Kidney (tissue), 14 donors: ENCODE results near the gene CAND2. TPM values are rescaled to one million over a fixed set of nuclear protein-coding genes. Genes with fewer than 3 reads are reported as not detected.
"Not testable (repeated sequence)": the region's sequence is repeated elsewhere in the genome, so short reads cannot be mapped to it uniquely, and the experiment has no call there.

Experiments used
- DNase-seq, 5 donors: peaks; one replicate each; pipeline ENCODE4 v3.0.0-alpha.2; 2013 to 2020
- FAIRE-seq: peaks from 2 replicates; lab custom pipeline; 2012; peaks lifted over from hg19 to GRCh38; lab: Jason Lieb, UNC
- H3K27ac ChIP-seq, 2 donors: one replicate each; pipeline ENCODE4 v1.7.0; 2013; ENCODE audit warnings: low read depth in 2 of 2, low read length in 2 of 2, inconsistent platforms in 1 of 2
- H3K27me3 ChIP-seq: one replicate; pipeline ENCODE4 v1.7.1; 2013; ENCODE audit warnings: low read length, inconsistent platforms; ENCODE audit not compliant: control insufficient read depth, insufficient read depth
- H3K36me3 ChIP-seq, 3 donors: one replicate each; pipeline versions ENCODE4 v1.7.0 to v1.7.1; 2013; ENCODE audit warnings: low read length in 3 of 3, control low read depth in 1 of 3, inconsistent platforms in 1 of 3; ENCODE audit not compliant: insufficient read depth in 3 of 3, control insufficient read depth in 2 of 3
- H3K4me1 ChIP-seq, 3 donors: one replicate each; pipeline versions ENCODE4 v1.7.0 to v1.7.1; 2013; ENCODE audit warnings: low read length in 3 of 3, inconsistent platforms in 1 of 3, low read depth in 1 of 3; ENCODE audit not compliant: control insufficient read depth in 2 of 3, insufficient read depth in 2 of 3
- H3K4me3 ChIP-seq, 3 donors: one replicate each; pipeline versions ENCODE4 v1.7.0 to v1.8.1; 2013; ENCODE audit warnings: low read length in 3 of 3, control low read depth in 1 of 3, inconsistent platforms in 1 of 3
- H3K9ac ChIP-seq, 3 donors: one replicate each; pipeline versions ENCODE4 v1.7.0 to v1.7.1; 2013; ENCODE audit warnings: low read length in 3 of 3, control low read depth in 1 of 3, inconsistent platforms in 1 of 3
- H3K9me3 ChIP-seq, 3 donors: one replicate each; pipeline versions ENCODE4 v1.7.0 to v1.7.1; 2013; ENCODE audit warnings: low read length in 3 of 3, control low read depth in 1 of 3, inconsistent platforms in 1 of 3; ENCODE audit not compliant: control insufficient read depth in 2 of 3, insufficient read depth in 1 of 3
- CTCF ChIP-seq: IDR thresholded peaks from 3 replicates; pipeline ENCODE4 v1.5.1; 2012; ENCODE audit warnings: mild to moderate bottlenecking, moderate library complexity, borderline replicate concordance; ENCODE audit not compliant: insufficient read depth; ENCODE audit errors: extremely low read depth
- intact Hi-C: fragments of 100-400 bp; cut with DNase I; formaldehyde crosslinking; loops from one replicate; pipeline ENCODE4 v1.11.1; 2022
- polyA plus RNA-seq: library from polyadenylated mRNA; stranded (reverse); fragments of 350-450 nt; fragmentation: Illumina TruSeq; extraction: RNeasy Lipid Tissue Mini Kit (QIAGEN cat#74804); gene quantifications from one replicate; pipeline ENCODE4 v1.2.3, GENCODE V29; 2014; ENCODE audit warnings: low read depth, low replicate concordance; ENCODE audit not compliant: insufficient read depth
- total RNA-seq: library from RNA; stranded (reverse); fragmentation: NEBNext Ultra II Directional; extraction: Animal tissue kit (Norgen Biotek cat#: 25700); gene quantifications from one replicate; pipeline ENCODE4 v1.2.1, GENCODE V29; 2021
- donor health status: control.
- donor health status: control.
- donor health status: control.
- donor health status: control.
- donor health status: control.
- donor health status: DM: yes; HTN: yes; CAD: no.
- donor health status: Normal renal cell carcinoma (clear cell type).

Gene CAND2
- total and polyA plus RNA-seq, 2 donors from 2014 or later = 3.9 to 7.1 TPM

GRCh38 chr3:12878141-12878574, 81.7 kb downstream of the CAND2 start:
- FAIRE-seq (no peak), DNase-seq (no peak)
- Histone ChIP-seq H3K27me3 (no peaks in the 10 kb centered on the region), H3K27ac (no peak overlapping the region), H3K9ac (no peak overlapping the region), H3K9me3 (no peaks in the 10 kb centered on the region), H3K4me1 (peaks cover 0 to 5% (median 0%) of the 10 kb centered on the region in 3 donors), H3K4me3 (no peak overlapping the region), H3K36me3 (no peaks in the 10 kb centered on the region)
- intact Hi-C loops = no loop called here
- no peak for TF ChIP-seq CTCF

- DNase-seq, H3K27me3 ChIP-seq, FAIRE-seq, intact Hi-C loops, H3K4me1 ChIP-seq, H3K9me3 ChIP-seq, H3K36me3 ChIP-seq, H3K27ac ChIP-seq, H3K4me3 ChIP-seq, H3K9ac ChIP-seq: not testable (repeated sequence)
Measured at GRCh38 chr3:12878758-12879157, 82.3 kb downstream of the CAND2 start.

DNA sequence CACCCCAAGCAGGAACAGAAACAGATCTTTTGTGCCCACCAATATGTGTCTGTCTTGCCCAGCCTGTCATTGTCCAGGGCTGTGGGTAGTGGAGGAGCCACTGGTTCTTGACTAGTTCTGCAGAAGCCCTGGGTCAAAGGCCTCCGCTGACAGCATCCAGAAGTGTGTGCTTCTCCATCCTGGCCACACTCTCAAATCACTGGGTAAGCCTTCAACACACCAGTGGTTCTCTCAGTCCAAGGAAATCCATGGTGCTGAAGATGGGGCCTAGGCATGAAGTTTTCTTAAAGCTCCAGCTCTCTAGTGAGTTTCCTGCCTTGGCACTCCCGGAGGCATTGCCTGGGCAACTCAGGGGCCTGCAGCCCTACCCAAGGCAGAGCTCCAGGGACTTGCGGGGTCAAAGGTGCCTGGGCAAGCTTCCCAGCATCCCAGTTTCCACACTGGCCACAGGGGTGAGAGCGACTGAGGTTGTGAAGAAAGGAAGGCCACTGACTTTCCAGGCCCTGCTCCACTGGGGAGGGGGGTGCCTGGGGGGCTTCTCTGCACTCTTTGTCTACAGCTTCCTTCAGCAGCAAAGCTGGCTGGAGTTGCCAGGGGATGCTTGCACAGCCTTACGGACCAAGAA, 82.8 kb downstream of the CAND2 start:
- H3K9ac ChIP-seq = no peak overlapping the region
- H3K36me3 ChIP-seq = no peaks in the 10 kb centered on the region
- H3K4me1 ChIP-seq = peaks cover 0 to 5% (median 0%) of the 10 kb centered on the region in 3 donors
- no peaks in the 10 kb centered on the region for H3K9me3 ChIP-seq
- no peak overlapping the region for H3K4me3 ChIP-seq
- no peak for FAIRE-seq
- TF ChIP-seq CTCF = no peak
- intact Hi-C loops = no loop called here
- H3K27ac ChIP-seq = no peak overlapping the region
- H3K27me3 ChIP-seq = no peaks in the 10 kb centered on the region
- DNase-seq = no peak

DNA sequence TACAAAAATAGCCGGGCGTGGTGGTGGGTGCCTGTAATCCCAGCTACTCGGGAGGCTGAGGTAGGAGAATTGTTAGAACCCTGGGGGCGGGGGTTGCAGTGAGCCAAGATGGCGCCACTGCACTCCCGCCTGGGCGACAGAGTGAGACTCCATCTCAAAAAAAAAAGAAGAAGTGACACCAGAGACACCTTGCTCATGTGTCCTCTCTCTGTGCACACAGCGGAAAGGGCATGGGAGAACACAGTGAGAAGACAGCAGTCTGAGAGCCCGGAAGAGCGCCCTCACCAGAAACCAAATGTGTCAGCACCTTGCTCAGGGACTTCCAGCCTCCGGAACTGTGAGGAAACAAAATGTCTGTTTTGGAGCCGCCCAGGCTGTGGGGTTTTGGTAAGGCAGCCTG, 85.4 kb downstream of the CAND2 start:
- not testable (repeated sequence) for H3K9ac ChIP-seq, FAIRE-seq, H3K27ac ChIP-seq

More for the DNA sequence above, 85.4 kb downstream of the CAND2 start:
- H3K4me3 ChIP-seq, intact Hi-C loops, H3K9me3 ChIP-seq, DNase-seq, H3K4me1 ChIP-seq, H3K36me3 ChIP-seq, H3K27me3 ChIP-seq: not testable (repeated sequence)
